H1 (cell line): ENCODE results near the gene MAPK9. TPM values are rescaled to one million over a fixed set of nuclear protein-coding genes. Genes with fewer than 3 reads are reported as not detected.

Experiments
- CTCF ChIA-PET: fragments of 300-600 bp; sonication (Branson Sonifier 250); formaldehyde crosslinking; loops from one replicate; lab custom pipeline; 2021; ENCODE audit not compliant: partially characterized antibody; lab: Charles Lee
- POLR2A ChIA-PET: fragments of 300-600 bp; sonication (Branson Sonifier 250); formaldehyde crosslinking; loops from one replicate; lab custom pipeline; 2021; ENCODE audit warnings: inconsistent platforms; ENCODE audit not compliant: partially characterized antibody; lab: Charles Lee
- DNase-seq, 2 experiments: peaks; one replicate each; pipeline versions ENCODE4 v3.0.0 to v3.0.0-alpha.2; 2010 to 2022; ENCODE audit warnings: low spot score in 2 of 2, low read depth in 1 of 2, mixed read lengths in 1 of 2
- FAIRE-seq: peaks from 2 replicates; lab custom pipeline; 2011; peaks lifted over from hg19 to GRCh38; lab: Jason Lieb, UNC
- H2AFZ ChIP-seq: 2 replicates; pipeline ENCODE4 v1.8.1; 2012; ENCODE audit warnings: low read length, inconsistent platforms
- H2AK5ac ChIP-seq: 2 replicates; pipeline ENCODE4 v1.6.1; 2013; ENCODE audit warnings: low read depth, low read length
- H2BK120ac ChIP-seq: replicated peaks from 2 replicates; pipeline ENCODE3; 2013; ENCODE audit warnings: low read depth, low read length, inconsistent platforms
- H2BK12ac ChIP-seq: 2 replicates; pipeline ENCODE4 v1.6.1; 2013; ENCODE audit warnings: low read depth, low read length
- H2BK15ac ChIP-seq: 2 replicates; pipeline ENCODE4 v1.6.1; 2013; ENCODE audit warnings: low read length
- H2BK20ac ChIP-seq: 2 replicates; pipeline ENCODE4 v1.6.1; 2013; ENCODE audit warnings: low read length
- H2BK5ac ChIP-seq: 2 replicates; pipeline ENCODE4 v1.6.1; 2013; ENCODE audit warnings: low read depth, low read length
- H3K14ac ChIP-seq: 2 replicates; pipeline ENCODE4 v1.6.1; 2013; ENCODE audit warnings: inconsistent platforms; ENCODE audit not compliant: insufficient read length
- H3K18ac ChIP-seq: 2 replicates; pipeline ENCODE4 v1.6.1; 2013; ENCODE audit warnings: low read length; ENCODE audit errors: extremely low read depth
- H3K23ac ChIP-seq: 2 replicates; pipeline ENCODE4 v1.6.1; 2013; ENCODE audit warnings: inconsistent platforms; ENCODE audit not compliant: insufficient read length
- H3K23me2 ChIP-seq: 2 replicates; pipeline ENCODE4 v1.6.1; 2013; ENCODE audit warnings: low read depth, low read length
- H3K27ac ChIP-seq: 2 replicates; pipeline ENCODE4 v1.6.1; 2011; ENCODE audit warnings: low read depth, low read length, inconsistent platforms
- H3K27me3 ChIP-seq, 4 experiments: replicated peaks in 1 of 4; 1 replicate in 1 of 4; 2 replicates in 3 of 4; pipeline versions ENCODE4 v1.6.1 to v1.8.1; 2011 to 2013; ENCODE audit warnings: low read length in 3 of 4, mild to moderate bottlenecking in 3 of 4, inconsistent platforms in 2 of 4, mixed read lengths in 2 of 4, moderate library complexity in 1 of 4; ENCODE audit not compliant: control insufficient read depth in 3 of 4, insufficient read depth in 3 of 4; ENCODE audit errors: extremely low read depth in 1 of 4
- H3K36me3 ChIP-seq, 4 experiments: 2 replicates each; pipeline versions ENCODE4 v1.6.1 to v1.8.1; 2011 to 2013; ENCODE audit warnings: mild to moderate bottlenecking in 4 of 4, low read length in 3 of 4, moderate library complexity in 2 of 4, control low read depth in 1 of 4, inconsistent platforms in 1 of 4; ENCODE audit not compliant: insufficient read depth in 4 of 4, control insufficient read depth in 2 of 4
- H3K4ac ChIP-seq: replicated peaks from 2 replicates; pipeline ENCODE3; 2013; ENCODE audit warnings: low read length, low read depth, mixed read lengths, inconsistent platforms; ENCODE audit not compliant: insufficient read length
- H3K4me1 ChIP-seq, 4 experiments: replicated peaks in 1 of 4; 1 replicate in 1 of 4; 2 replicates in 3 of 4; pipeline versions ENCODE4 v1.6.1 to v1.8.1; 2011 to 2013; ENCODE audit warnings: low read length in 3 of 4, inconsistent platforms in 2 of 4, mixed read lengths in 1 of 4; ENCODE audit not compliant: insufficient read depth in 4 of 4, control insufficient read depth in 3 of 4
- H3K4me2 ChIP-seq, 2 experiments: 2 replicates each; pipeline versions ENCODE4 v1.6.1 to v1.8.1; 2011 to 2013; ENCODE audit warnings: low read depth in 2 of 2, low read length in 2 of 2, control low read depth in 1 of 2, inconsistent platforms in 1 of 2, mild to moderate bottlenecking in 1 of 2; ENCODE audit not compliant: insufficient read depth in 1 of 2
- H3K4me3 ChIP-seq, 4 experiments: fragments of 200-600, 300-600 bp in 1 of 4; sonication (generic), shearing (Covaris generic), sonication (Bioruptor Twin) in 1 of 4; 2 replicates each; pipeline versions ENCODE4 v1.5.1 to v1.8.1; 2011 to 2016; ENCODE audit warnings: low read length in 4 of 4, low read depth in 3 of 4, control low read depth in 2 of 4, inconsistent platforms in 2 of 4, mild to moderate bottlenecking in 2 of 4, mixed read lengths in 1 of 4, moderate library complexity in 1 of 4; ENCODE audit not compliant: insufficient read depth in 2 of 4; ENCODE audit errors: extremely low read depth in 1 of 4
- H3K56ac ChIP-seq: replicated peaks from 2 replicates; pipeline ENCODE3; 2013; ENCODE audit warnings: low read depth, mild to moderate bottlenecking, mixed read lengths, low read length, inconsistent platforms; ENCODE audit not compliant: insufficient read length
- H3K79me1 ChIP-seq: 2 replicates; pipeline ENCODE4 v1.6.1; 2013; ENCODE audit warnings: low read depth, low read length, control low read depth
- H3K79me2 ChIP-seq, 2 experiments: 2 replicates each; pipeline versions ENCODE4 v1.6.1 to v1.8.1; 2012 to 2013; ENCODE audit warnings: low read length in 2 of 2, mild to moderate bottlenecking in 2 of 2, inconsistent platforms in 1 of 2; ENCODE audit not compliant: insufficient read depth in 2 of 2, control insufficient read depth in 1 of 2
- H3K9ac ChIP-seq, 4 experiments: replicated peaks in 1 of 4; 1 replicate in 1 of 4; 2 replicates in 3 of 4; pipeline versions ENCODE4 v1.6.1 to v1.8.1; 2011 to 2013; ENCODE audit warnings: low read depth in 3 of 4, low read length in 3 of 4, control low read depth in 2 of 4, mild to moderate bottlenecking in 2 of 4, moderate library complexity in 2 of 4, inconsistent platforms in 1 of 4; ENCODE audit errors: extremely low read depth in 1 of 4
- H3K9me3 ChIP-seq, 2 experiments: 2 replicates each; pipeline versions ENCODE4 v1.6.1 to v1.8.1; 2012 to 2013; ENCODE audit warnings: mild to moderate bottlenecking in 2 of 2, moderate library complexity in 2 of 2, control low read depth in 1 of 2, inconsistent platforms in 1 of 2, low read depth in 1 of 2, low read length in 1 of 2, mixed read lengths in 1 of 2; ENCODE audit not compliant: insufficient read depth in 2 of 2
- H4K20me1 ChIP-seq, 2 experiments: replicated peaks in 1 of 2; 2 replicates each; pipeline versions ENCODE3 to v1.8.1; 2011 to 2013; ENCODE audit warnings: inconsistent platforms in 2 of 2, low read length in 2 of 2, mild to moderate bottlenecking in 1 of 2; ENCODE audit not compliant: insufficient read depth in 2 of 2, control insufficient read depth in 1 of 2
- H4K5ac ChIP-seq: 2 replicates; pipeline ENCODE4 v1.6.1; 2013; ENCODE audit warnings: low read length, low read depth, mixed read lengths, inconsistent platforms; ENCODE audit not compliant: insufficient read length
- H4K8ac ChIP-seq: 2 replicates; pipeline ENCODE4 v1.8.0; 2013; ENCODE audit warnings: mild to moderate bottlenecking, moderate library complexity, low read length, inconsistent platforms; ENCODE audit not compliant: insufficient read depth; ENCODE audit errors: extremely low read depth
- H4K91ac ChIP-seq: replicated peaks from 2 replicates; pipeline ENCODE3; 2013; ENCODE audit warnings: low read length, mixed read lengths, inconsistent platforms; ENCODE audit not compliant: insufficient read length
- BCL11A ChIP-seq, 2 experiments: IDR thresholded peaks; one replicate each; pipeline ENCODE4 v1.6.1; 2011; ENCODE audit warnings: low read depth in 2 of 2, low read length in 2 of 2, mild to moderate bottlenecking in 2 of 2
- CREB1 ChIP-seq: IDR thresholded peaks from 2 replicates; pipeline ENCODE4 v1.6.1; 2012; ENCODE audit warnings: inconsistent platforms
- CTBP2 ChIP-seq: IDR thresholded peaks from 2 replicates; pipeline ENCODE4 v1.7.0; 2011; ENCODE audit warnings: borderline replicate concordance, mild to moderate bottlenecking, moderate library complexity, mixed read lengths, low read length; ENCODE audit not compliant: insufficient read depth, insufficient read length
- HDAC2 ChIP-seq, 2 experiments: fragments of 300-600 bp in 1 of 2; sonication (generic) in 1 of 2; IDR thresholded peaks; 2 replicates each; pipeline ENCODE4 v1.6.1; 2011 to 2012; ENCODE audit warnings: low read depth in 2 of 2, low read length in 2 of 2, mild to moderate bottlenecking in 2 of 2, moderate library complexity in 2 of 2, borderline replicate concordance in 1 of 2, inconsistent platforms in 1 of 2
- KDM4A ChIP-seq: IDR thresholded peaks from one replicate; pipeline ENCODE4 v1.7.1; 2012; ENCODE audit warnings: low read depth, mild to moderate bottlenecking, moderate library complexity, low read length, inconsistent platforms; ENCODE audit not compliant: severe bottlenecking
- KDM5A ChIP-seq: fragments of 200-600 bp; IDR thresholded peaks from 2 replicates; pipeline ENCODE4 v1.7.1; 2012; ENCODE audit warnings: mild to moderate bottlenecking, low read length, inconsistent platforms, mixed read lengths
- NANOG ChIP-seq: IDR thresholded peaks from 2 replicates; pipeline ENCODE4 v1.6.1; 2011; ENCODE audit warnings: low read length, low read depth, mild to moderate bottlenecking, inconsistent platforms; ENCODE audit not compliant: insufficient read depth, poor library complexity, severe bottlenecking
- RBBP5 ChIP-seq: IDR thresholded peaks from 2 replicates; pipeline ENCODE4 v1.7.1; 2012; ENCODE audit warnings: low read depth, mild to moderate bottlenecking, inconsistent platforms, low read length, moderate library complexity, borderline replicate concordance
- SIRT6 ChIP-seq: IDR thresholded peaks from one replicate; pipeline ENCODE4 v1.7.1; 2012; ENCODE audit warnings: low read length, inconsistent platforms
- WGBS, 2 experiments: shearing (Covaris generic) in 1 of 2; methylation state at CpG; one replicate each; pipeline versions ENCODE4 v1.1.6 to v1.1.7; 2013 to 2015; ENCODE audit warnings: low lambda C conversion rate in 2 of 2, mixed read lengths in 2 of 2, inconsistent platforms in 1 of 2, low coverage in 1 of 2, missing lambda C conversion rate in 1 of 2; ENCODE audit not compliant: insufficient replicate concordance in 2 of 2, insufficient coverage in 1 of 2, insufficient read length in 1 of 2; ENCODE audit errors: extremely low coverage in 1 of 2, missing lambda C conversion rate in 1 of 2; 5-methylcytosine and 5-hydroxymethylcytosine counted together
- polyA plus RNA-seq, 7 experiments: library from polyadenylated mRNA; depleted of rRNA in 3 of 7; stranded (reverse) in 5 of 7; unstranded in 2 of 7; fragments of >200 nt in 5 of 7; fragments of 200-250 nt in 2 of 7; gene quantifications; 1 replicate in 5 of 7; 2 replicates in 1 of 7; 4 replicates in 1 of 7; pipeline versions ENCODE4 v1.2.1 to v1.2.3, GENCODE V29; 2011 to 2013; ENCODE audit warnings: missing spikeins in 2 of 7, mixed read lengths in 2 of 7
- total RNA-seq: library from RNA; stranded (reverse); fragmentation: NEBNext Ultra II Directional; extraction: Animal tissue kit (Norgen Biotek cat#: 25700); gene quantifications from 2 replicates; pipeline ENCODE4 v1.2.1, GENCODE V29; 2021

MAPK9 gene
- total and polyA plus RNA-seq, 2 of the 8 experiments (the other 6 are each of a cell fraction or from before 2014, with no cell fraction given) = 22.3 to 43.7 TPM

DNA sequence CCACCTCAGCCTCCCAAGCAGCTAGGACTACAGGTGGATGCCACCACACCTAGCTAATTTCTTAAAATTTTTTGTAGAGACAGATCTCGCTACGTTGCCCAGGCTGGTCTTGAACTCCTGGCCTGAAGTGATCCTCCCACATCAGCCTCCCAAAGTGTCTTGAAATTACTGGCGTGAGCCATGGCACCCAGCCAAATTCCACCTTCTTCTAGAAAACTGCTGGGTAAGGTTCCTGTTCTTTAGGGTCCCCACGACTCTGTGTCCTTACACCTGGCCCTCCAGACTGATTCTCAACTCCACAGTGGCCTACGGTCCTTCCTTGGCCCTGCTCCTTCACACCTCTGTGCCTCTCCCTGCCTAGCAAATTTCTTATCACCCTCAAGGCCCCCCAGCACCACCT lies 1.9 kb downstream of the MAPK9 start:
- peaks cover 0 to 6% (median 4%) of the 10 kb centered on the region in 4 experiments; a peak in 5 of 7 replicates for H3K4me1 ChIP-seq
- no peak overlapping the region for H3K4me3 ChIP-seq
- H3K4ac ChIP-seq = no peak overlapping the region
- H2BK15ac ChIP-seq = no peak overlapping the region
- no peak for TF ChIP-seq RBBP5
- no peak for TF ChIP-seq HDAC2 (IDR thresholded peaks at IDR 0.05; ENCODE audit: borderline replicate concordance in 1 of 2, low read depth in 2 of 2, low read length in 2 of 2)
- no peak for TF ChIP-seq CREB1
- no peak for TF ChIP-seq CTBP2
- no peak for TF ChIP-seq BCL11A (IDR thresholded peaks at IDR 0.05; ENCODE audit: low read depth in 2 of 2, low read length in 2 of 2)
- TF ChIP-seq KDM5A = no peak
- no peak for TF ChIP-seq KDM4A
- TF ChIP-seq SIRT6 = no peak
- TF ChIP-seq NANOG = no peak
- TF ChIP-seq, all 59 proteins: peak for 0
- no peak overlapping the region; a peak in 2 of 4 replicates for H3K4me2 ChIP-seq
- DNase-seq = no peak
- FAIRE-seq = no peak
- no peak overlapping the region for H3K18ac ChIP-seq
- no peak overlapping the region for H3K56ac ChIP-seq
- H2BK120ac ChIP-seq = no peak overlapping the region
- no peak overlapping the region for H3K14ac ChIP-seq
- no peak overlapping the region for H3K9ac ChIP-seq
- peaks cover 8 to 9% of the 10 kb centered on the region in 2 experiments for H4K20me1 ChIP-seq
- peaks cover 14% of the 10 kb centered on the region for H3K79me1 ChIP-seq
- no peak overlapping the region for H2BK20ac ChIP-seq
- no peak overlapping the region for H2BK5ac ChIP-seq
- no peak overlapping the region for H4K91ac ChIP-seq
- H2BK12ac ChIP-seq = no peak overlapping the region
- H2AFZ ChIP-seq = no peak overlapping the region
- no peaks in the 10 kb centered on the region for H3K9me3 ChIP-seq
- H3K23ac ChIP-seq = no peak overlapping the region
- H4K8ac ChIP-seq = no peak overlapping the region
- peaks cover 5% of the 10 kb centered on the region; the same call in 1 of the 2 replicates for H3K23me2 ChIP-seq
- no peak overlapping the region for H3K27ac ChIP-seq
- no peak overlapping the region for H4K5ac ChIP-seq
- H3K27me3 ChIP-seq = no peaks in the 10 kb centered on the region
- POLR2A ChIA-PET = interaction anchor here (1.2 to 1.4 kb wide), 2 partner anchors 10 to 59 kb away, joined by 3 to 5 read pairs; no protein-coding TSS in a partner anchor
- H3K79me2 ChIP-seq = peaks cover 7 to 51% of the 10 kb centered on the region in 2 experiments; a peak in 3 of 4 replicates
- 93% methylated on average over 5 of the region's 5 CpGs; no CpG with 5 or more reads in 1 of the 2 experiments for WGBS, 2 experiments
- H3K36me3 ChIP-seq = peaks cover 0 to 7% (median 2%) of the 10 kb centered on the region in 4 experiments; a peak in 3 of 8 replicates
- no peak overlapping the region for H2AK5ac ChIP-seq
- CTCF ChIA-PET = interaction anchor here (0.6 to 9.0 kb wide), 10 partner anchors 13 to 316 kb away, joined by 3 to 88 read pairs (median 4); no protein-coding TSS in a partner anchor
